OCI-LY1 (cell line): ENCODE measurements around the gene MYO18B.

Experiments used
- H2AFZ ChIP-seq: fragments of 200-600 bp; sonication (generic), shearing (Covaris generic); 2 replicates; pipeline ENCODE4 v1.6.0; 2014; ENCODE audit warnings: antibody characterized with exemption, mild to moderate bottlenecking, low read length
- H3F3A ChIP-seq: fragments of 200-600 bp; sonication (generic), shearing (Covaris generic); 2 replicates; pipeline ENCODE4 v1.6.0; 2014; ENCODE audit warnings: mild to moderate bottlenecking, antibody characterized with exemption, low read length, moderate library complexity; ENCODE audit not compliant: insufficient read depth
- H3K27ac ChIP-seq: fragments of 200-600 bp; sonication (generic); 2 replicates; pipeline ENCODE4 v1.5.1; 2014; ENCODE audit warnings: low read length, mixed run types, mild to moderate bottlenecking, low read depth; ENCODE audit not compliant: poor library complexity, severe bottlenecking
- H3K27me3 ChIP-seq: fragments of 200-600 bp; sonication (generic); 2 replicates; pipeline ENCODE4 v1.6.0; 2014; ENCODE audit warnings: antibody characterized with exemption, mild to moderate bottlenecking, low read length, moderate library complexity; ENCODE audit not compliant: insufficient read depth
- H3K36me3 ChIP-seq: fragments of 200-600 bp; sonication (generic); 2 replicates; pipeline ENCODE4 v1.6.1; 2014; ENCODE audit warnings: mild to moderate bottlenecking, antibody characterized with exemption, low read length, moderate library complexity, mixed read lengths; ENCODE audit not compliant: insufficient read depth
- H3K4me1 ChIP-seq: fragments of 200-600 bp; sonication (generic); 2 replicates; pipeline ENCODE4 v1.5.1; 2014; ENCODE audit warnings: mild to moderate bottlenecking, low read length, moderate library complexity; ENCODE audit not compliant: insufficient read depth, severe bottlenecking
- H3K4me2 ChIP-seq: fragments of 200-600 bp; sonication (generic), shearing (Covaris generic); 2 replicates; pipeline ENCODE4 v1.6.1; 2014; ENCODE audit warnings: low read length
- H3K4me3 ChIP-seq: fragments of 200-600 bp; sonication (generic); 2 replicates; pipeline ENCODE4 v1.5.1; 2014; ENCODE audit warnings: low read length, low read depth, mild to moderate bottlenecking, mixed read lengths; ENCODE audit not compliant: poor library complexity, severe bottlenecking
- H3K79me2 ChIP-seq: fragments of 200-600 bp; shearing (Covaris generic); 2 replicates; pipeline ENCODE4 v1.6.1; 2016; ENCODE audit warnings: mixed run types, low read length, mixed read lengths; ENCODE audit not compliant: insufficient read depth
- H3K9ac ChIP-seq: fragments of 200-600 bp; sonication (generic), shearing (Covaris generic); 2 replicates; pipeline ENCODE4 v1.6.1; 2014; ENCODE audit warnings: mild to moderate bottlenecking, low read length, mixed read lengths
- H3K9me2 ChIP-seq: fragments of 200-600 bp; sonication (generic), shearing (Covaris generic); 2 replicates; pipeline ENCODE4 v1.6.1; 2014; ENCODE audit warnings: low read depth, mild to moderate bottlenecking, low read length, mixed read lengths
- H3K9me3 ChIP-seq: fragments of 200-600 bp; shearing (Covaris generic); 2 replicates; pipeline ENCODE4 v1.6.1; 2014; ENCODE audit warnings: low read length, mixed read lengths
- H4K20me1 ChIP-seq: fragments of 200-600 bp; sonication (generic), shearing (Covaris generic); 2 replicates; pipeline ENCODE4 v1.6.0; 2016; ENCODE audit warnings: mild to moderate bottlenecking, low read length; ENCODE audit not compliant: insufficient read depth
- CTCF ChIP-seq: fragments of 200-600 bp; sonication (generic), shearing (Covaris generic); IDR thresholded peaks from 2 replicates; pipeline ENCODE4 v1.5.1; 2017; ENCODE audit warnings: mild to moderate bottlenecking, antibody characterized with exemption, low read length, moderate library complexity, mixed read lengths
- EZH2 ChIP-seq: fragments of 200-600 bp; sonication (generic), shearing (Covaris generic); IDR thresholded peaks from 2 replicates; pipeline ENCODE4 v1.8.0; 2017; ENCODE audit warnings: borderline replicate concordance, mixed run types, mild to moderate bottlenecking, antibody characterized with exemption, low read length, moderate library complexity, mixed read lengths

The MYO18B gene

GRCh38 chr22:25903294-25903693 is 161.3 kb downstream of the MYO18B start:
- Histone ChIP-seq H3K27me3 (peaks cover 3% of the 10 kb centered on the region; the same call in 1 of the 2 replicates), H3K36me3 (no peaks in the 10 kb centered on the region), H2AFZ (no peak overlapping the region), H3K4me3 (no peak overlapping the region), H4K20me1 (no peaks in the 10 kb centered on the region), H3F3A (no peaks in the 10 kb centered on the region), H3K27ac (no peak overlapping the region), H3K4me1 (no peaks in the 10 kb centered on the region), H3K9ac (no peak overlapping the region), H3K9me3 (no peaks in the 10 kb centered on the region), H3K4me2 (no peak overlapping the region), H3K9me2 (no peaks in the 10 kb centered on the region), H3K79me2 (no peaks in the 10 kb centered on the region)
- no peak for TF ChIP-seq EZH2
- TF ChIP-seq CTCF = peak; percentile 54

GRCh38 chr22:25908212-25908611 is 166.2 kb downstream of the MYO18B start:
- H3F3A ChIP-seq = no peaks in the 10 kb centered on the region
- peaks cover 3% of the 10 kb centered on the region; the same call in 1 of the 2 replicates for H3K27me3 ChIP-seq

GRCh38 chr22:25908755-25909154 is 166.8 kb downstream of the MYO18B start:
- Histone ChIP-seq H3K4me2 (no peak overlapping the region), H3K27ac (no peak overlapping the region), H3K9ac (no peak overlapping the region), H4K20me1 (no peaks in the 10 kb centered on the region), H3K4me1 (no peaks in the 10 kb centered on the region), H2AFZ (no peak overlapping the region), H3F3A (no peaks in the 10 kb centered on the region), H3K27me3 (peaks cover 3% of the 10 kb centered on the region; the same call in 1 of the 2 replicates), H3K4me3 (no peak overlapping the region), H3K36me3 (no peaks in the 10 kb centered on the region), H3K79me2 (no peaks in the 10 kb centered on the region), H3K9me3 (no peaks in the 10 kb centered on the region), H3K9me2 (no peaks in the 10 kb centered on the region)
- TF ChIP-seq CTCF = no peak
- no peak for TF ChIP-seq EZH2

More at GRCh38 chr22:25908212-25908611, 166.2 kb downstream of the MYO18B start:
- TF ChIP-seq CTCF (no peak), EZH2 (no peak)
- no peaks in the 10 kb centered on the region for H3K79me2 ChIP-seq
- no peaks in the 10 kb centered on the region for H3K4me1 ChIP-seq
- no peak overlapping the region for H3K4me3 ChIP-seq
- no peak overlapping the region for H3K9ac ChIP-seq
- H3K9me3 ChIP-seq = no peaks in the 10 kb centered on the region
- no peaks in the 10 kb centered on the region for H4K20me1 ChIP-seq
- no peak overlapping the region for H2AFZ ChIP-seq
- no peaks in the 10 kb centered on the region for H3K36me3 ChIP-seq
- no peaks in the 10 kb centered on the region for H3K9me2 ChIP-seq
- H3K4me2 ChIP-seq = no peak overlapping the region
- no peak overlapping the region for H3K27ac ChIP-seq
